Mesodermal cell (in vitro differentiated cells): Measurements from ENCODE around the gene ATP1B3.
"Not testable (repeated sequence)": the region's sequence is repeated elsewhere in the genome, so short reads cannot be mapped to it uniquely, and the experiment has no call there.

ENCODE experiments used
- H3K27ac ChIP-seq: 2 replicates; pipeline ENCODE4 v1.7.0; 2013; ENCODE audit warnings: mild to moderate bottlenecking, low read depth, low read length, moderate library complexity; ENCODE audit not compliant: severe bottlenecking
- H3K36me3 ChIP-seq: 2 replicates; pipeline ENCODE4 v1.7.1; 2013; ENCODE audit warnings: mild to moderate bottlenecking, low read length, moderate library complexity; ENCODE audit not compliant: control insufficient read depth, insufficient read depth
- H3K4me1 ChIP-seq: one replicate; pipeline ENCODE4 v1.7.1; 2013; ENCODE audit warnings: mild to moderate bottlenecking, low read length; ENCODE audit not compliant: insufficient read depth, control insufficient read depth, poor library complexity, severe bottlenecking
- H3K4me3 ChIP-seq: 2 replicates; pipeline ENCODE4 v1.7.0; 2013; ENCODE audit warnings: low read length, control low read depth, mild to moderate bottlenecking; ENCODE audit not compliant: insufficient read depth, poor library complexity, severe bottlenecking; ENCODE audit errors: extremely low read depth
- H3K9me3 ChIP-seq: 2 replicates; pipeline ENCODE4 v1.7.1; 2013; ENCODE audit warnings: mild to moderate bottlenecking, low read length, moderate library complexity; ENCODE audit not compliant: control insufficient read depth
- WGBS, 2 experiments: methylation state at CpG; one replicate each; pipeline ENCODE4 v1.1.5; 2013; ENCODE audit warnings: missing lambda C conversion rate in 2 of 2; ENCODE audit not compliant: insufficient coverage in 2 of 2; 5-methylcytosine and 5-hydroxymethylcytosine counted together

ATP1B3 gene

DNA sequence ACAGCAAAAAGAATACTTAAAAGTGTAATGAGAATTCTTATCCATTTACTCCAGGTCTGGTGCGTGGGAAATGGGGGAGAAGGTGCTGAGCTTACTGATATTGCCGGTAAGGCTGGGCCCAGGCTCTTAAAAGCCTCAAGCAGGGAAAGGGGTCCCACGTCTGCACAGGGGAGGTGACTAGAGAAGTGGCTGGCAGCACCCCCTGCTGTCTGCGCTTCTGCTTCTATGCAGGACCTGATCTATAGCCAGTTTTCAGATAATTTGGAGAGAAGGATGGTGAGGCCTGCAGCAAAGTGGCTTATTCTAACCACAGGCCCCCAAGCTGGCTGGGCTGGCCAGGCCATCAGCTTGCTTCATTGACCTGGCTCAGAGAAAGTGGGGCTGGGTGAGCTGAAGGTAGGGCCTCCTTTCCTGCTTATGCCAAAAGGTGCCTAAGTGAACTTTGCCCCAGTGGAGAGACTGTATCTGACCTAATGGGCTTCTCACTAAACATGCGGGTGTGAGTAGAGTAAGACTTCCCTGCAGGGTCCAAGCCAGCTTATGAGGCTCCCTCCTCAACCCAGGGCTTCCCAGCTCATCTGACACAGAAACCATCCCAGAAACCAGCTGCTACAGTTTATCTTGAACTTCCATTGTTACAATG, 30.9 kb upstream of the ATP1B3 start:
- Histone ChIP-seq H3K27ac (no peak overlapping the region), H3K9me3 (no peaks in the 10 kb centered on the region), H3K4me3 (no peak overlapping the region), H3K36me3 (no peaks in the 10 kb centered on the region), H3K4me1 (peaks cover 5% of the 10 kb centered on the region)
- 78 to 91% methylated on average over 3 to 5 of the region's 5 CpGs for WGBS, 2 experiments

DNA sequence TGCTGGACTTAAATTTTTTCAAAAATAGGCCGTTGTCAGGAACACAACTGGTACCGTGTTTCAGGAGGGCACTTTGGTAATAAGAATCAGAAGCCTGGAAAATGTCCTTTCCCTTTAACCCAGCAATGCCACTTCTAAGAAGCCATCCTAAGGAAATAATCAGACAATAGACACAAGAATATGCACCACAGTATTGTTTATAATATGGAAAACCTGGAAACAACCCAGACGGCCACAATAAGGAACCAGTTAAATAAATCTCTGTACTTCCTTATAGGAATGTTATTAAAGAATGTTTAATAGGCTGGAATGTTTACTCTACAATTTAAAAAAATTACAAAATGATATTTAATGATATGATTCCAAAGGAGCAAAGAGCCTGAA, 30.4 kb upstream of the ATP1B3 start:
- no peaks in the 10 kb centered on the region for H3K9me3 ChIP-seq
- H3K27ac ChIP-seq = no peak overlapping the region
- H3K36me3 ChIP-seq = no peaks in the 10 kb centered on the region
- WGBS, 2 experiments = 100% methylated on average over 2 of the region's 3 CpGs
- H3K4me1 ChIP-seq = peaks cover 4% of the 10 kb centered on the region
- no peak overlapping the region for H3K4me3 ChIP-seq

DNA sequence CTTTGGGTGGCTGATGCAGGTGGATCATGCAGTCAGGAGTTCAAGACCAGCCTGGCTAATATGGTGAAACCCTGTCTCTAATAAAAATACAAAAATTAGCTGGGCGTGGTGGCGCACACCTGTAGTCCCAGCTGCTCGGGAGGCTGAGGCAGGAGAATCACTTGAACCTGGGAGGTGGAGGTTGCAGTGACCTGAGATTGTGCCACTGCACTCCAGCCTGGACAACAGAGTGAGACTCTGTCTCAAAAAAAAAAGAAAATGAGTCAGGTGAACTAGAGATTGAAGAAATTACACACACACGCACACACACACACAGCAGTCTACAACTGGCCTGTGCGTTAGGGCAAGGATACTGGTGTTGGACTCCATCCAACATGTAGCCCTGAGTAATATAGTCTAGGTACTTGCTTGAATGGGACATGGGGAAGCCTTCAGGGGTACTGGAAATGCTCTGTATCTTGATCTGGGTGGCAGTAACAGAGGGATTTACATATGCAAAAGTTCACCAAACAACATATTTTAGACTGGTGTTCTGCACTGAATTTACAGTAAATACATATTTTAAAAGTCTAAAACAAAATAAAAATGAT, 28.2 kb upstream of the ATP1B3 start:
- H3K9me3 ChIP-seq, H3K36me3 ChIP-seq, H3K4me3 ChIP-seq, H3K27ac ChIP-seq, H3K4me1 ChIP-seq: not testable (repeated sequence)
- 94 to 100% methylated on average over 3 to 4 of the region's 5 CpGs for WGBS, 2 experiments

DNA sequence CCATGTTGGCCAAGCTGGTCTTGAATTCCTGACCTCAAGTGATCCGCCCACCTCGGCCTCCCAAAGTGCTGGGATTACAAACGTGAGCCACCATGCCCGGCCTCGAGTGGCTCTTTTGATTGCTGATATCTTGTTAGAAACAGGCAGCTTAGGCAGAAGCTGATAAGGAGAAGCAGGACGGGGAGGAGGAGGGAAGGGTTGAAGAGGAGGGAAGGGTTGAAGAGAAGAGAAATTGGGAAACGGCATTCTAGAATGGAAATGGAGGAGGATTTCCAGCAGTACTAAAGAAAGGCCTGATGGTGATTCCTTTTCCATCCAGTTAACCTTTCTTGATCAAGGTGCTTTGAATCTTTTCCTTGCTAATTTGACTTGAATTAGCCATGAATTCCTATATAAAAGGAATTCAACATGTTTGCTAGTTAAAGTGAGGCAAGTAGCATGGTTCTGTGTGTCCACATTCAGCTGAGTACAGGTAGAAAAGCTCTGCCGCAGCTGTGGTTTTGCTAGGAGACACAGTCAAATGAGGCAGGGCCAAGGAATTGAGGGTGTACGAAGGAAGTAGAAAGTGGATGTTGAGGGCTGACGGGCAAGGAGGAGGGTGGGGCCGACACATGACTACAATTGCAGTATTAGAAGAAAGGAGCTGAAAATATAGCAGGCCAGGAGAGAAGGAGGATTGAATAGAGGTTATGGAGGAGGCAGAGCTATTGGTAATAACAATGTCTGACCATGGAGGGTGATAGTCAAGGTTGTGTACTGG, 27.2 kb upstream of the ATP1B3 start:
- no peak overlapping the region for H3K27ac ChIP-seq
- H3K9me3 ChIP-seq = no peaks in the 10 kb centered on the region
- H3K4me3 ChIP-seq = no peak overlapping the region
- WGBS, 2 experiments = 73% methylated on average over 10 to 11 of the region's 11 CpGs
- H3K4me1 ChIP-seq = no peaks in the 10 kb centered on the region
- H3K36me3 ChIP-seq = no peaks in the 10 kb centered on the region

DNA sequence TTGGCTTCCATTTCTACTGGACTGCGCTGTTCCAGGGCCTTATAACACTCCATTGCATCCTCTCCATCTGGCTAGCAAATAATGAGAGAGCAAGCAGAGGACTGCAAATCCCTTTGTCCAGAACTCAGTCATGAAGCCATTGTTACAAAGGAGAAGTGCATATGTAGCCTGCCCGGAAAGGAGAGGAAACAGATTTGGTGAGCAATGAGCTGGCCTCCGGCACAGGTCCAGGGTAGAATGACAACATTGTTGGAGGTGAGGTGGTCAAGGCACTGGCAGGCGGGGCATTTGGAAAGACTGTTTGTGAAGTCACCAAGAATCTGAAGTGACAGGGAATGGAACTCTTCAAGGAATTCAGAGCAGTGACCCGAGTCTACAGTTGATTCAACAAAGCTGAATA, 25.0 kb upstream of the ATP1B3 start:
- no peaks in the 10 kb centered on the region for H3K9me3 ChIP-seq
- H3K36me3 ChIP-seq = no peaks in the 10 kb centered on the region
- 86 to 93% methylated on average over 5 of the region's 5 CpGs for whole genome bisulfite sequencing, 2 experiments
- no peaks in the 10 kb centered on the region for H3K4me1 ChIP-seq
- H3K4me3 ChIP-seq = no peak overlapping the region
- no peak overlapping the region for H3K27ac ChIP-seq

DNA sequence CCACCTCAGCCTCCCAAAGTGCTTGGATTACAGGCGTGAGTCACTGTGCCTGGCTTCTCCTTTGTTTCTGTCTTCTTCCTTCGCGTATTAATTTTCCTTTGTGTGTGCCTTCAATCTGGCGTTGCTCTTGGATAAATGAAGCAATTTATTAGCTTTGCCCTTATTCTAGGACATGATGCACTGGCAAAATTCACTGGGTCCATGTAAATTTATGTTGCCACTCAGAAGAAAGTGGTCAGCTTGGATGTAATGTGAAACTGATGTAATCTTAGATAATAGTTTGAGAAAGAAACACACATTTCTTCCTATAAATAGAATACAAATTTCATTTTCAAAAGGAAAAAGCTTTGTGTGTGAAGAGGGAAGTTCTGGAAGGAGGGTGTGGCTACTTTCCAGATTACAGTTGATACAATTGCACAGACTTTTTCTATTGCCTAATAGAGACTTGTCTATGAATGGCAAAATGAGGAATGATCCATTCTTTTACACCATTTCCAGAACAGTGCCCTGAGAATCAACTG, 23.3 kb upstream of the ATP1B3 start:
- no peaks in the 10 kb centered on the region for H3K9me3 ChIP-seq
- no peak overlapping the region for H3K27ac ChIP-seq
- no peaks in the 10 kb centered on the region for H3K36me3 ChIP-seq
- no peak overlapping the region for H3K4me3 ChIP-seq
- WGBS, 2 experiments = 80 to 89% methylated on average over 2 to 4 of the region's 4 CpGs
- no peaks in the 10 kb centered on the region for H3K4me1 ChIP-seq

DNA sequence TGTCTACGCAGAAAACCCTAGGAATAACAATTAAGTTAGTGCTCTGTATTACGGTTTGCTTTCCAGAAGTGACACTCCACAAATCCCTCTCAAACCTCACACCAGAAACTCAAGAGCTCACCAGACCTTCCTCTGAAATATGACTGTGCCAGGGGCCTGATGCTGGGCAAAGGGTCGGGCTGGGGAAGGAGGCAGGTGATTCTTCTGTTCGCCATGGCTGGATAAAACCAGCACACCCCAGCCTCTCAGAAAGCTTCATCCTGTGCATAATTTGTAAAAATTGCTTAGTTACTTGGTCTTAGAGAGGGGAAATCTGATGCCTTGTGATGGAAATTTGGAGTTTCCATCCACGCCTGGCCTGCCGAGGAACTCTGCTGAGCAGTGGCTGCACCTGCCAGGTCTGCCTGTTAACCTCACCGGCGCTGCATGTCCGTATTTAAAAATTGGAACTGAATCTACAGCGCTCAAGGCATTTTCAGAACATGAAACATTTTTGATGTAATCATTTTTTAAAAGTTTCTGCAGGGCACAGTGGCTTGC, 22.7 kb upstream of the ATP1B3 start:
- 92 to 94% methylated on average over 7 to 9 of the region's 10 CpGs for WGBS, 2 experiments
- Histone ChIP-seq H3K27ac (no peak overlapping the region), H3K9me3 (no peaks in the 10 kb centered on the region), H3K4me3 (no peak overlapping the region), H3K4me1 (no peaks in the 10 kb centered on the region), H3K36me3 (no peaks in the 10 kb centered on the region)

DNA sequence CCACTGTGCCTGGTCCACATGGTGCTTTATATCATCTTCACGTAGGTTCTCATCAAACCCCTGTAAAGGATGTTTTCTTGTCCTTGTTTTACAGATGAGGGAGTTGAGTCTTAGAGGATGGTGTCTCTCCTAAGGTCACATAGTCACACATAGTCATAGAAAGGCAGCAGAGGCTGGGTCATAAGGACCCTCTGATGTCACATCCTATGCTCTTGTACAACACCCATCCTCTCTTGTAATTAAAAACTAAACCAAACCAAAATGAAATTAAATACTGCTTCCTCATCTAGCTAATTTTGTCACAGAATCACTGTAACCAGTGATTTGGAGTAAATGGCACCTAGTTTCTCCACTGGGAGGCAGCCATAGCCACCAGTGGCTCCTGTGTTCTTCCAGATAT, 21.8 kb upstream of the ATP1B3 start:
- Histone ChIP-seq H3K27ac (no peak overlapping the region), H3K9me3 (no peaks in the 10 kb centered on the region), H3K4me3 (no peak overlapping the region), H3K4me1 (no peaks in the 10 kb centered on the region), H3K36me3 (no peaks in the 10 kb centered on the region)
- WGBS, 2 experiments = no CpG with 5 or more reads among the region's 1 CpG

DNA sequence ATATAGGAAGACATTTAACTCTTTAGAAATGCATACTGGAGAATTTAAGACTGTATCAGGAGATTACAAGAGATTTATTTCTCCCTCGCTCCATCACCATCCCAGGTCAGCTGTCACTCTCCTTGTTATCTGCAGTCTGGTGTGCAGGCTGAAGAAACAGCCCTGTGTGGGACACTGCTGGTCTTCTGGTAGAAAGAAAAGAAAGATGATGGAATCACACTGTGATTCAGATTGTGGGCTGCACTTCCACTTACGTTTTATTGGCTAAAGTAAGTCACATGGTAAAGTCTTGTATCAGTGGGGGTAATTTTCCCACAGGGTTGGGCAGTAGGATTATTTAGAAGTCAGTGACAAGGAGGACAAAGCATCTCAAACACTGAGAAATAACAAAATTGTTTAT, 18.1 kb upstream of the ATP1B3 start:
- Histone ChIP-seq H3K9me3 (no peaks in the 10 kb centered on the region), H3K4me1 (peaks cover 13% of the 10 kb centered on the region), H3K36me3 (no peaks in the 10 kb centered on the region), H3K4me3 (no peak overlapping the region), H3K27ac (no peak overlapping the region)
- WGBS, 2 experiments = 100% methylated on average over 1 of the region's 2 CpGs

DNA sequence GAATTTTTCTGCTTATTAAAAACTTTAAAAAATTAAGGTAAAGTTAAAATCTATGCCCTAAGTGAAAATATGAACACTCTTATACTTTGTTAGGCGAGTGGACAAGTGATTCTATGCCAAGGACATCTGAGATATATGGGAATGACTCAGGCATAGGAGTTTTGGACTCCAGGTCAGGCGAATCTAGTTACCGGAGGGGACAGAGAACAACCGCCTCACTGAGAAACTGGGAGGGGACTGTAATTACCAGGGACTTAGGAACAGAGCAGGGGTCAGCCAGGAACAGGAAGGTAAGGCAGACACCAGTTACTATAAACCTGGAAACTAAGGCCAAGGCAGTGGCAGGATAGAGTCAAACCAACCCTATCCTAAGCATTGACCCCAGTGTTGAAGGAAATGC, 16.8 kb upstream of the ATP1B3 start:
- 94 to 96% methylated on average over 4 of the region's 4 CpGs for WGBS, 2 experiments
- no peaks in the 10 kb centered on the region for H3K9me3 ChIP-seq
- H3K27ac ChIP-seq = no peak overlapping the region
- no peaks in the 10 kb centered on the region for H3K36me3 ChIP-seq
- peaks cover 13% of the 10 kb centered on the region for H3K4me1 ChIP-seq
- no peak overlapping the region for H3K4me3 ChIP-seq
